Measurements from ENCODE around the gene HLCS. TPM values are rescaled to one million over a fixed set of nuclear protein-coding genes. Genes with fewer than 3 reads are reported as not detected.
"Not testable (repeated sequence)": the region's sequence is repeated elsewhere in the genome, so short reads cannot be mapped to it uniquely, and the experiment has no call there.

HLCS gene
- polyA plus RNA-seq, 1 experiment = 16.9 TPM

GRCh38 chr21:36989699-36990507 is 23.4 kb upstream of the HLCS start:
- TF ChIP-seq, protein P1, sequence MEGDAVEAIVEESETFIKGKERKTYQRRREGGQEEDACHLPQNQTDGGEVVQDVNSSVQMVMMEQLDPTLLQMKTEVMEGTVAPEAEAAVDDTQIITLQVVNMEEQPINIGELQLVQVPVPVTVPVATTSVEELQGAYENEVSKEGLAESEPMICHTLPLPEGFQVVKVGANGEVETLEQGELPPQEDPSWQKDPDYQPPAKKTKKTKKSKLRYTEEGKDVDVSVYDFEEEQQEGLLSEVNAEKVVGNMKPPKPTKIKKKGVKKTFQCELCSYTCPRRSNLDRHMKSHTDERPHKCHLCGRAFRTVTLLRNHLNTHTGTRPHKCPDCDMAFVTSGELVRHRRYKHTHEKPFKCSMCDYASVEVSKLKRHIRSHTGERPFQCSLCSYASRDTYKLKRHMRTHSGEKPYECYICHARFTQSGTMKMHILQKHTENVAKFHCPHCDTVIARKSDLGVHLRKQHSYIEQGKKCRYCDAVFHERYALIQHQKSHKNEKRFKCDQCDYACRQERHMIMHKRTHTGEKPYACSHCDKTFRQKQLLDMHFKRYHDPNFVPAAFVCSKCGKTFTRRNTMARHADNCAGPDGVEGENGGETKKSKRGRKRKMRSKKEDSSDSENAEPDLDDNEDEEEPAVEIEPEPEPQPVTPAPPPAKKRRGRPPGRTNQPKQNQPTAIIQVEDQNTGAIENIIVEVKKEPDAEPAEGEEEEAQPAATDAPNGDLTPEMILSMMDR (IDR thresholded peaks at IDR 0.05; ENCODE audit: insufficient read depth, low read depth, low read length) = peak; percentile 37; the same call in 1 of the 2 replicates
- Histone ChIP-seq H3K4me3 (ENCODE audit: low read depth, low read length) (peak overlapping the region; percentile 58), H3K36me3 (ENCODE audit: control insufficient read depth, insufficient read depth, low read length) (no peaks in the 10 kb centered on the region), H3K27me3 (ENCODE audit: control insufficient read depth, insufficient read depth, low read length) (no peaks in the 10 kb centered on the region)
- POLR2A ChIA-PET = no interaction called here
- DNase-seq (ENCODE audit: low read depth) = peak; percentile 37
- CTCF ChIA-PET = interaction anchor here (0.6 to 2.9 kb wide), 37 partner anchors 9 to 664 kb away, joined by 3 to 29 read pairs (median 4); partner anchors contain the start of genes HLCS and RIPPLY3

- POLR2A ChIA-PET; H3K27me3 ChIP-seq (ENCODE audit: control insufficient read depth, insufficient read depth, low read length): not testable (repeated sequence)
- CTCF ChIA-PET = interaction anchor here (0.6 to 2.9 kb wide), 25 partner anchors 10 to 617 kb away, joined by 3 to 29 read pairs (median 6); partner anchors contain the start of genes HLCS and RIPPLY3
Observed at GRCh38 chr21:36989199-36989698, 22.8 kb upstream of the HLCS start.

DNA sequence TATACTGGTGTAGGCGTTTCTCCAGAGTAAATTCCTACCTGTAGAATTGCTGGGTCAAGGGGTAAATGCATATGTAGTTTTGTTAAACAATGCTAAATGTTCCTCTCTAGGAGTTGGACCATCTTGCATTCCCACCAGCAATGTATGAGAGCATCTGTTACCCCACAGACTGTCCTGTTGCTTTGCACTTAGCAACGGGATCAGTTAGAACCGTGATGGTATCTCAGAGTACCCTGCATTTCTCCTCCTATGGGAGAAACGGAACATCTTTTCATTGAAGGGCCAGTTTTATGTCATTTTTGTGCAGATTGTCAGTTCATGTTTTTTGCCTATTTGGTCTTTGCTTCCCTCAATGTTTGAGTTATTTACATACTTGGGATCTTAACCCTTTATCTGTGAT is 22.1 kb upstream of the HLCS start:
- Histone ChIP-seq H3K27me3 (ENCODE audit: control insufficient read depth, insufficient read depth, low read length) (no peaks in the 10 kb centered on the region), H3K4me3 (ENCODE audit: low read depth, low read length) (no peak overlapping the region), H3K36me3 (ENCODE audit: control insufficient read depth, insufficient read depth, low read length) (no peaks in the 10 kb centered on the region)
- ChIA-PET POLR2A (no interaction called here), CTCF (interaction anchor here (2.9 kb wide), 1 partner anchor 9 kb away, joined by 15 read pairs; no protein-coding TSS in a partner anchor)
- TF ChIP-seq, protein P1 (IDR thresholded peaks at IDR 0.05; ENCODE audit: insufficient read depth, low read depth, low read length) = no peak
- DNase-seq (ENCODE audit: low read depth) = no peak

More at GRCh38 chr21:36989199-36989698, 22.8 kb upstream of the HLCS start:
- not testable (repeated sequence) for DNase-seq (ENCODE audit: low read depth); H3K36me3 ChIP-seq (ENCODE audit: control insufficient read depth, insufficient read depth, low read length)
- peak overlapping the region; percentile 58 for H3K4me3 ChIP-seq (ENCODE audit: low read depth, low read length)

- POLR2A ChIA-PET = no interaction called here
- CTCF ChIA-PET = interaction anchor here (0.7 to 1.5 kb wide), 3 partner anchors 9 to 22 kb away, joined by 4 read pairs; no protein-coding TSS in a partner anchor
Observed at GRCh38 chr21:36987845-36988244, 21.4 kb upstream of the HLCS start.

DNA sequence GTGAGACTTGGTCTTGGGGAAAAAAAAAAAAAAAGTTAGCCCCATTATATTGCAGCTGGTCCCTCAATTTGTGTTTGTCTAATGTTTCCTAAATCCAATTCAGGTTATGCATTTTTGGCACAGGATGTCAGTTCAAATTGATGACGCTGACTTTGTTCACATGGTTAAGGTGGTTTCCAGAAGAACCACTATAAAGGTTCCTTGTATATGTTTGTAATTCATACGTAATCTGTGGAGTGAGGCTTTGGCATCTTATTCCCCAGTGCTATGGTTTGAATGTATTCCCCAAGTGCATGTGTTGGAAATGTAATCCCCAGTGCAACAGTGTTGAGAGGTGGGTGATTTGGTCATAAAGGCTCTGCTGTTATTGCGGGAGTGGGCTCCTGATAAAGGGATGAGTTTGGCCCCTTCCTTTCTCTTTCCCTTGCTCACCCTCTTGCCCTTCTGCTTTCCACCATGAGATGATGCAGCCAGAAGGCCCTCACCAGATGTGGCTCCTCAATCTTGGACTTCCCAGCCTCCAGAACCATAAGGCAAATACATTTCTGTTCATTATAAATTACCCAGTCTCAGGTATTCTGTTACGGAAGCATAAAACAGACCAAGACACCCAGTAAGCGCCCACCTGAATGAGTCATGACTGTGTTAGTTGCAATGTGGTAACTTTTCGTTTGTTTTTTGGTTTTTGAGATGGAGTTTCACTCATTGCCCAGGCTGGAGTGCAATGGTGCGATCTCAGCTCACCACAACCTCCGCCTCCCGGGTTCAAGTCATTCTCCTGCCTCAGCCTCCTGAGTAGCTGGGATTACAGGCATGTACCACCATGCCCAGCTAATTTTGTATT is 19.5 kb upstream of the HLCS start:
- CTCF ChIA-PET = interaction anchor here (1.3 kb wide), 1 partner anchor 9 kb away, joined by 9 read pairs; no protein-coding TSS in a partner anchor
- POLR2A ChIA-PET = no interaction called here
- no peak overlapping the region for H3K4me3 ChIP-seq (ENCODE audit: low read depth, low read length)
- H3K36me3 ChIP-seq (ENCODE audit: control insufficient read depth, insufficient read depth, low read length) = no peaks in the 10 kb centered on the region
- no peaks in the 10 kb centered on the region for H3K27me3 ChIP-seq (ENCODE audit: control insufficient read depth, insufficient read depth, low read length)
- no peak for DNase-seq (ENCODE audit: low read depth)
- TF ChIP-seq, protein P1 (IDR thresholded peaks at IDR 0.05; ENCODE audit: insufficient read depth, low read depth, low read length) = no peak

More at GRCh38 chr21:36987845-36988244, 21.4 kb upstream of the HLCS start:
- TF ChIP-seq, protein P1 (IDR thresholded peaks at IDR 0.05; ENCODE audit: insufficient read depth, low read depth, low read length) = no peak
- H3K27me3 ChIP-seq (ENCODE audit: control insufficient read depth, insufficient read depth, low read length) = no peaks in the 10 kb centered on the region
- no peak overlapping the region for H3K4me3 ChIP-seq (ENCODE audit: low read depth, low read length)
- no peak for DNase-seq (ENCODE audit: low read depth)
- H3K36me3 ChIP-seq (ENCODE audit: control insufficient read depth, insufficient read depth, low read length) = no peaks in the 10 kb centered on the region

All from BJ (cell line).